NCI-H345 treated with DMSO at 0.1 percent for 48 hours (cell line): ENCODE results near the gene GSK3B.
"Not testable (repeated sequence)": the region's sequence is repeated elsewhere in the genome, so short reads cannot be mapped to it uniquely, and the experiment has no call there.

Experiments used
- DNase-seq: peaks from one replicate; lab custom pipeline; 2025; ENCODE audit not compliant: unreplicated experiment; lab: John Stamatoyannopoulos, UW

Gene GSK3B

DNA sequence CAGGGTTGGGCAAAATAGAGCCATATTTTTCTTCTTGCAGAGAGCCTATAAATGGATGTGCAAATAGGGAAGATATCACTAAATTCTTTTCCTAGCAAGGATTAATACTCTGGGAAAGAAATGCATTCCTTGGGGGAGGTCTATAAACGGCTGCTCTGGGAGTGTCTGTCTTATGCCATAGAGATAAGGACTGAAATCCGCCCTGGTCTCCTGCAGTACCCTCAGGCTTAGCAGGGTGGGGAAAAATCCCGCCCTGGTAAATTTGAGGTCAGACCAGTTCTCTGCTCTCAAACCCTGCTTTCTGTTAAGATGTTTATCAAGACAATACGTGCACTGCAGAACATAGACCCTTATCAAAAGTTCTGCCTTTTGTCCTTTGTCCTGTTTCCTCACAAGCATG, 205.6 kb downstream of the GSK3B start:
- DNase-seq = not testable (repeated sequence)

DNA sequence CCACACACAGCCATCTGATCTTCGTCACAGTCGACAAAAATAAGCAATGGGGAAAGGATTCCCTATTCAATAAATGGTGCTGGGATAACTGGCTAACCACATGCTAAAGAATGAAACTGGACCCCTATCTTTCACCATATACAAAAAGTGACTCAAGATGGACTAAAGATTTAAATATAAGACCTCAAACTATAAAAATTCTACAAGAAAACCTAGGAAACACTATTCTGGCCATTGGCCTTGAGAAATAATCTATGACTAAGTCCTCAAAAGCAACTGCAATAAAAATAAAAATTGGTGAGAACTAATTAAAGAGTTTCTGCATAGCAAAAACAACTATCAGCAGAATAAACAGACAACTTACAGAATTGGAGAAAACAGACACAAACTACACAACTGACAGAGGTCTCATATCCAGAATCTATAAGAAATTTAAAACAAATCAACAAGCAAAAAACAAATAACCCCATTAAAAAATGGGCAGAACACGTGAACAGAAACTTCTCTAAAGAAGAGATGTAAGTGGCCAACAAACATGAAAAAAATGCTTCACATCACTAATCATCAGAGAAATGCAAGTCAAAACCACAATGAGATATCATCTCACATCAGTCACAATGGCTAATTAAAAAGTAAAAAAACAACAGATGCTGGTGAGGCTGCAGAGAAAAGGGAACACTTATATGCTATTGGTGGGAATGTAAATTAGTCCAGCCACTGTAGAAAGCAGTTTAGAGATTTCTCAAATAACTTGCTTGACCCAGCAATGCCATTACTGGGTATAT, 208.3 kb downstream of the GSK3B start:
- no peak for DNase-seq

DNA sequence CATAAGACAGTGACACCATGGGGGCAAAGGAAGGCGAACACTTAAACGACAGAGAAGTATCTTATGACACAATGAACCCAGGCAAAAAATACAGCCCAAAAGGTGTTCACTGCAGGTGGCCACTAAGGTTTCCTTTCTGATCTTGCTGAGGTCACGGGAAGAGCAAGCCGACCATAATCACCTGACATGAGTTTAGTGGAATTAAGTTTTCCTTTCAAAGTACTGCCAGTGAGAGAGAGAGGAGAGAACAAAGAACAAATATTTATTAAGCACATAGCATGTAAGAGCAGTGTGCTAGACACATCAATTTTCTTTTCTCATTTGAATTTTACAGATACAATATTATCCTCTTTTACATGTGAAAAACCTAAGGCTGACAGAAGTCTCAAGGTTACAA, 210.1 kb downstream of the GSK3B start:
- DNase-seq = no peak

DNA sequence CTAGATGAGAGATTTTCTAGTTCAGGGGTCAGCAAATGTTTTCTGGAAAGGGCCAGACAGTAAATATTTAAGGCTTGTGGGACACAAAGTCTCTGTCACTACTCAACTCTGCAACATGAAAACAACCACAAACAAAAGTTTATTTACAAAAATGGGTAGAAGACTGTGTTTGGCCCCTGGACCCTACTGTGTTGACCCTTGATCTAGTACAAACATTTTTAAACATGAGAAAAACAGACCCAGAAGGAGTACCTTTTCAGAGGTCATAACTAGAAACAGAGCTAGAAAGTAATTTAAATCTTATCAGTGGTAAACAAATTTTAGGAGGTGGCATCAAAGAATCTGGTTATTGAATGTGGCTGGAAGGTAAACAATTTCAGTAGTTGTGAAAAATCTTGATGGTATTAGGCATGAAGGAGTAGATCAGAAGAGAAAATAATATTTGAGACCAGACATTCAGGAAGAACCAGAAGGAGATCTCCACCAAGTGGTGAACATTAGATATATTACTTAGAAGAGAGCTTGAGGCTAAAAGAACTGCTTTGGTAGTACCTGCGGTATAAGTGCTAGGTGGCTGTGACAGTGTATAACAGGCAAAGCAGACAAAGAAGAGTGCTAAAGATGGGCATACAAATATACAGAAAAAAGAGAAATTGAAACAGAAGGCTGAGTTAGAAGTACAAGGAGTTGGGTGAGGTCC, 210.6 kb downstream of the GSK3B start:
- DNase-seq = no peak

DNA sequence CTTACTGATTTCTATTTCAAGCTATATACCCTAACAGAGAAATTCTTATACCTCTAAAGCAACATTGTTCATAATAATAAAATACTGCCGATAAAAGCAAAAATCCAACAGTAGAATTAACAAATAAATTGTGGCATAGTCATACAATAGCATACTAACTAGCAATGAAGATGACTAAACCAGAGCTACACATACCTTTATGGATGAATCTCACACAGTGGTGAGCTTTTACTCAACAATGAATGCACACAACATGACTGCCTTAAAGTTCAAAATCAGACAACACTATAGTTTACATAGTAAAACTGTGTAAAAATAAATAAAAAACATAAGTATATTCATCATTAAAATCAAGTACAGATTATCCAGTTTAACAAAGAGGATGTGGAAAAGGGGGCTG, 213.3 kb downstream of the GSK3B start:
- no peak for DNase-seq

DNA sequence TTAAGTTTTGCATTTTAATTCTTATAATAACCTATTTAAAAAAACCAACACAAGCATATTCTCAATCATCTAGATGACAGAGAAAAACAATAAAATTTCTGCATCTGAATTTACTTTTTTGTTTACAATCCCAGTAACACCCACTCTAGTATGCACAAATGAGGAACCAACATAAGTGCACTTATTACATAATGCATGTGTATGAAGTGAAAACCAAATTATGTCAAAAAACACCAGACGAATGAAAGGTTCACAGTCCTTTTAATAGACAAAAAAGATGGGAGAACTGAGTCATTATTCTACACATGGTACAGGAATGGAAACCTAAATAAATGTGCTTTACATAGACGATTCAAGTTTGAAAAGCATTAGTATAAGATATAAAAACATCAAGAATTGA, 220.6 kb downstream of the GSK3B start:
- DNase-seq = no peak

DNA sequence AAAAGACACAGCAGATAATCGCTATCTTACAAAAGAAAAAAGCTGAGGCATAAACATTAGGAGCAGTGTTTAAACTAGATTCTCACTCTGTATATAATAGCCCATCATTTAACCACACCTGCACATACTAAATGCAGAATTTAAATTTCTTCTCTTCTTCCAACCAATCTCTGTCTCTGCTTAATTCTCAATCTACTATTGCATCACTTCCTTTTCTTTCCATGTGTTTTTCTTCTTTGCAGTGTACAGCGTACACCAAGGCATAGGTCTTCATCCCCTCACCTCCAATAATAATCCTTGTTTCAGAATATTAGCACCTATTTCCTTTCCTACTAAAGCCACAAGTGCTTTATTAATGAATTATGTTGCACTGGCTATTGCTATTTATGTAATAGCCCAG, 221.5 kb downstream of the GSK3B start:
- DNase-seq = no peak

DNA sequence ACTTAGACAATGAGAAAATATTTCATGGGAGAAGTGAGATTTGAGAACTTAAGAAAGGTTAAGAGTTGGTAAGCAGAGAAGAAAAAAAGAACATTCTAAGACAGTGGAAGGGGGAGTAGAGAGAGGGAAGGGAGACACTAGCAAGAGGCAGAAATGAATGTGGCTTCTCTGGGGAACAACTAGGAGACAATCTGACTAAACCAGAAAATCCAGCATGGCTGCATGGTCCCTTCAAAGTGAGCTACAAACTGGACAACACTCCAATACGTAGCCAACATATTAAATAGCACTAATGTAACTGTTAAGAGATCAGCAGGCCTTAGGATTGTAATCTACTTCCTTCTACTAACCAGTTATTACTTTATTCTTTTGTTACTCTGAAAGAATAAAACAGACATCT, 222.7 kb downstream of the GSK3B start:
- no peak for DNase-seq

DNA sequence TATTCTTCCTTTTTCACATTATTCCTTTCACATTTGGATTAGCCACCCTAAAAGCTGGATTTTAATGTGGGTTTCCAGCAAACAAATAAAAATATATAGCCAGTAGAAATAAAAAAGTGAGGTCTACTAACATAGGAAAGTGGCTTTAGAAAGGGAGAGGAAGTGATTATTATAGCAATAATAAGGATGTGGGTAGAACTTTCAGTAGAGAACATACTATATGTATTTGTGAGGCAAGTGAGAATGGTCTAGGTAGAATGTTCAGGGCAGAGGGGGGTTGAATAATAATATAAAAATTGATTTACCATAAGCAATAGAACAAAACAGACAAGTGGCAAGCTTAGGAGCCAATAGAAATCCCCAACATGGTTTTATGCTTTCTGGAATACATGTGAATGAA, 223.7 kb downstream of the GSK3B start:
- no peak for DNase-seq

DNA sequence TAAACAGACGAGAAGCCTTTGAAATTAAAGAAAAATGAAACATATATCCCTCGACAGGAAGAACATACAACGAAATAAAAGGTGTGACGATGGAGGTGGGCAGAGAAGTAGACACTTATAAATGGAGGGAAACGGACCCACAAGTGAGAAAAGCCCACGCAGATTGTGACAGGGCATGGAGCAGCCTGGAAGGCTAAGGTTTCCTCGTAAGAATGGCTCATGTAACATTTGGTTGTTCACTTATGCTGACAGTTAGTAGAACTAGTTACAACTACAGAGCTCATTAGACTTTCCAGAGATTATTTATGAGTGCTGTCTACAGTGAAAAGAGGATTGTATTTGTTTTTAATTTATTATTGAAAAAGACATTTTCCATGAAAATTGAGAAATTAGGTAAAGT, 229.8 kb downstream of the GSK3B start:
- no peak for DNase-seq

DNA sequence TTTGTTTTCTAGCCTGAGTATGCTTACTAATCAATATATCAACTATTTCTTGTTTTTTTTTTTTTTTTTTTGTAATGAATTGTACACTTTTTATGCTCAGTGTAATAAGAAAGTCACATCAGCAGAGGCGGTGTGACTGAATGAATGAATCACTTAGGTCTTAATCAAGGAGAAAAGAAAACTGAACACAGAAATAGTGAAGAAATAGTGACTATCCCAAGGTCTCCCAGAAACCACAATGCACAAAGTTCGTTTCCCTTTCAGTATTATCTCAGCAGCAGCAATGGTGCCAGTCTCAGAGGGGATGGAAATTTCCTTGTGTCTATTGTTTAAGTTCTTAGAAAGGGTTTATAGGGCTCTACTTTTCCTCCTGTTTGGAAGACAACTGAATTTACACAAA, 231.6 kb downstream of the GSK3B start:
- no peak for DNase-seq

DNA sequence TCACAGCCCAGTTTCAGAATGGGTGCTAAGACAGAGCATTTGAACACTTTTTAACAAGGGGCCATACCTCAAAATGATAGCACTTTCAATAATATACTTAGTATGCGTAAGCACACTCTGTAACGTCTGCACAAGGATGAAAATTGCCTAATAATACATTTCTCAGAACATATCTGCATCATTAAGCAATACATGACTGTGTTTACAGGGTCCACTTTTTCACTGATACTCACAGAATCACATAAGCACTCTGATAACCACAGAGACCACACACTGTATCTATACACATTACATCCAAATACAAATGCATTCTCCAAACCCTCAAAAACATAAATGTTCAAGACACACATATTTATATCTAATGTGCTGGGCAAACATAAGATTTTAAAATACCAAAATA, 232.6 kb downstream of the GSK3B start:
- no peak for DNase-seq

DNA sequence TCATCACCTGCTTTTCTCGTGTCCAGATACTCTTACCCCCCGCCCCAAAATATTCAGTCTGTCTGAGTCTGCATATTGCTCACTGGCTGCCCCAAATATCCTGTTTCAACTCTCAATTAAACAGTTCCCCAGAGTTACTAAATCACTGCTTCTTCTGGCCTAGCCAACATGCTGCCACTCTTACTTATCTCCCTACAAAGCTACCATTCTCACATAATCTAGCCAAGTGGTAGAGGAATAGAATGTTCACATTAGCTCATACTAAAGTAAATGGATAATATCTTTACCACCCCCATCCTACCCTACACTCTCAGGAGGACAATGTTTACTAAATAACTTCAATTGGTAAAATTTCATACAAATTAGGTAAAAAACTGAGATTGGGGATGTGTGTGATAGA, 234.5 kb downstream of the GSK3B start:
- DNase-seq = no peak

DNA sequence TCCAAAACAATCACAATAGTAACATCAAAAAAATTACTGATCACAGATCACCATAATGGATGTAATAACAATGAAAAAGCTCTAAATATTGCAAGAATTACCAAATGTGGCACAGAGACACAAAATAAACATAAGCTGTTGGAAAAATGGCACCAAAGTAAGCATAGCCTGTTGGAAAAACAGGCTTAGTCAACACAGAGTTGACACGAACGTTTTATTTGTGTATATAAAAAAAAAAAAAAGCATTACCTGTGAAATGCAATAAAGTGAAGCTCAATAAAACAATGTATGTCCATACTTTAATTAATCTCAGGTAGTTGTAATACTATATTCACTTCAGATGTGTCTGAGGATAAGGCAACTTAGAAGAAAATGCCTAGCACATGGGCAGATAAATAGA, 235.3 kb downstream of the GSK3B start:
- no peak for DNase-seq

DNA sequence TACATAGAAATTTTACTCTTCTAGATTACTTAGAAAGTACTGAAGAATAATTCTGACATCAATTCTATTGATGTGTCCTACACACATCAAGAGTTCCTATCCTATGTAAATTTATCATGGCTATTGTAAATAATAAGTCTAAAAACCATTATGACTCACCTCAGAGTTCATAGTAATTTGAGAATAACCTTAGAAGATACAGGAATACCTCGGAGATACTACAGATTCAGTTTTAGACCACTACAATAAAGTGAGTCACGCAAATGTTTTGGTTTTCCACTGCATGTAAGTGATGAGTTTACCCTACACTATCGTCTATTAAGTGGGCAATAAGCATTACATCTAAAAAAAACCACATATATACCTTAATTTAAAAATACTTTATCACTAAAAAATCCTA, 237.6 kb downstream of the GSK3B start:
- no peak for DNase-seq

DNA sequence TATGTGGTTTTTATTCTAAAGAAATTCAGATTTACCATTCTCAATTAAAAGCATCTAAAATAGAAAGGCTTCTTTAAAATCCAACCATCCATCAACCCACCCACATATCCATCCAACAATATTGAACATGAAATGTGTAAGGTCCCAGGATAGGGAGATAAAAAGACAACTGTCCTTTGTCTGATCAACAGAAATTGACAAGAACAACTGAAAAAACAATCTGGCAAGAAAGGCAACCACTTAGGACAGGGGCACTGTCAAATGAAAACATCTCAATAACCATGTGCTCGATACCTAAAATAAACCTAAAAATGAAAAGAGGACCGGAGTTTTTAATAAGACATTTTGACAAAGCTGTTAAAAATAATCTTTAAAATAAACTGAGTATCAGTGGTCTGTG, 245.1 kb downstream of the GSK3B start:
- no peak for DNase-seq

DNA sequence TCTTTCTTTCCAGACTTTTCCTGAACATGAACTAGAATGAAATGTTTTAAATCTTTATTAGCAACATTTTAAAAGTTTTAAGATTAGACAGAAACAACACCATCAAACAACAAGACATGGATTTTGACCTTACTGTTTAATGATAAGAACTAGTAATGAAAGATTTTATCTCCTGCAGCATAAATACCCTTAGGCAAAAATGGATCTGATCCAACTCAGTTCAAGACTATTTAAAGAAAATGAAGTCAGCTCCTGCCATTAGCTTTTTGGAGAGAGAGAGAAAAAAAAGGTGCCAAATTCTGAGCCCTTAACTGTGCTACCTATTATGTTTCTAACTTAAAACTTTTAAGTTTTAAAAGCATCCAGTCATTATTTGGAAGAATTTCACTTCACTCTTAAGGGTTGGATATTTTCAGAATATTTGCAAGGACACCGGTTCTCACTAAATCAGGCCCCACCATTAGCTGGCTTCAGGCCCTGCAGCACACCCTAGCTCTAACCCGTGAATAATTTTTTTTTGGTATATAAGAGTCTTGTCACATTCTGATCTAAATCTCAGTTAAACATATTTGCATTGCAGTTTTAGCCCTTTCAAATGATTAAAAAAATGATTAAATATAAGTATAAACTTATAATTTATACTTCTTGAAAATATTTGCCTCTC, 252.3 kb downstream of the GSK3B start:
- no peak for DNase-seq

DNA sequence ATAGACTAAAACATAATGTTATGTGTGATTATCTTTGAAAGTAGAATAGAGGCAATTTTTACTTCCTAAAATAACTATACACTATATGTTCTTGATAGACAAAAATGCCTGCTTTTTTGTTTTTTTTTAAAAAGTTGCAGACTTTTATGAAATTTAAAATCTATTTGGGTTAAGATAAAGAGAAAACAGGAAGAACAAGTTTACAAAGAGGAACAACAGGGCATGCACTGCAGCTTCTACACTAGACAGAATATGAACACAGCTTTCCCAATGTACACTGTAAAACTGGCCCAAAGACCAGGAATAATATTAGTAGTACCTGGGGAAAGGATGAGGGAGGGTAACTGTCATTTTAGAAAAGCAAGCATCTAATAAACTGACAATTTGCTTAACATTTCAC, 258.7 kb downstream of the GSK3B start:
- no peak for DNase-seq

DNA sequence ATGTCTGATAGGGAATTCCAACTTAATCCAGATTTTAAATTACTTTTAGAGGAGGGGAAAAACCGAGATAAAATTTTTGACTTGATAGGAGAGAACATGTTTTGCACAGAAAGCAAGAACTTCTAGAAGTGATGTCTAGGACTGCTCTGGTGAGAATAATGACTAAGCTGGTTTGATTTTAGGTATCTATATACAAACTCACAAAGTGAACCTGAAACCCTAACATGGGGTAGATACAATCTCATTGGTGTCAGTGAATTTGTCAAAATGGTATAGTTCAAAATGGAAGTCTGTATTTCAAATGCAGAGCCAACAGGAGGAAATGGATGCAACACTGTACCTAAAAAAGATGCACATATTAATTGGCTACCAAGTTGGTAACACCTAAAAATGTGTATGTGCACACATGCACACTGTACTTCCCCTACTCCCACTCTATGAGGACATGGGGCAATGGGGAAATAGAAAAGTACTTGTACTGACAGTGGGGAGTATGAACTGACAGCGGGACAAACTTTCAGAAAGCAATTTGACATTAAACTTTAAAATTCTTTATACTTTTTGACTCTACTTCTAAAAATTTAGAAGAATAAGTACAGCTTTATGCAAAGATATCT, 259.4 kb downstream of the GSK3B start:
- no peak for DNase-seq

DNA sequence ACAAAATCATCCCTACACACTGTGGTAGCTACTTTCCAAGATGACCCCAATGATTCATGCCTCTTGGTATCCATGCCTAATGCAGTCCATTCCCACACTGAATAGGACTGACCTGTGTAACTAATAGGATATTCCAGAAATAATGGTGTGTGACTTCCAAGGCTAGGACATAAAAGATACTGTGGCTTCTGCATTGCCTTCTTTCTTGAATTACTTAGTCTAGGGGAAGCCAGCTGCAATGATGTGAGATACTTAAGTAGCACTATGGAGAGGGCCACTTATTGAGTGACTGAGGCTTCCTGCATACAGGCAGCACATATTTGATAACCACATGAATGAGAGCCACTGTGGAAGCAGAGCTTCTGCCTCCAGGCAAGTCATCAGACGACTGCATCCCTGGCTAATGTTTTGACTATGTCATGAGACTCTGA, 262.3 kb downstream of the GSK3B start:
- DNase-seq = no peak

DNA sequence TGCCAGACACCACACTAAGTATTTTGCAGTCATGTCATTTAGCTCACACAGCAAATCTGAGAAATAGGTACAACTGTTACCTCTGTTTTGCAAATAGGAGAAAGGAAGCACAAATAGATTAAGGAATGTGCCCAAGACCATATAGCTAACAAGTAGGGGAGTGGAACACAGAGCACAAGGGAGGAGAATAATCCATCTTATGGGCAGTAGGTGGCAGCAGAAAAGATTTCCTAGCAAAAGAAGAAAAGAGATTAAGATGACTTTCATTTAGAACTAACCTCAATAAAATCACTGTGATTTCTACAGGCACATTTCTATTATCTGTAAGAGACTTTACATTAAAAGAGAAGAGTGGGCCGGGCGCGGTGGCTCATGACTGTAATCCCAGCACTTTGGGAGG, 263.2 kb downstream of the GSK3B start:
- DNase-seq = no peak

DNA sequence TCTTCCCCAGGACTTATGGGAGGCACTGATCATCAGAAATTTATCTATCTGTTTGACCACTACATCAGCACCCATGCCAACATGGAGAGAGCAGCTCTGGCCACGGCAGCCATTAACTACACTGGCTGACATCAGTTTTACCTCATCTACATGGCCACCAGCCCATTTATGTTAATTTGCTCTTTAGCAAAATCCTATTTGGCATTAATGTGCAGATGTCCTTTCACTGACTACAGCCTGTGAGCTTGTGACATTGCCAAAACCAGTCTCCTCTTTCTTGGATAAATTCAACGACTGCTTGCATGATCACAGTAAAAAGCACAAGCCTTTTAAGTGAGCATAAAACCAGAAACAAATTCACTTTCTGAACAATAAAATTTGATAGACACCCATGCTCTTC, 264.8 kb downstream of the GSK3B start:
- no peak for DNase-seq
